Astrocyte (in vitro differentiated cells and primary cell): ENCODE measurements around the gene KCNMA1. TPM values are rescaled to one million over a fixed set of nuclear protein-coding genes. Genes with fewer than 3 reads are reported as not detected.

Experiments
- DNase-seq: peaks from one replicate; pipeline ENCODE4 v3.0.0-alpha.2; 2010; ENCODE audit warnings: low read depth
- FAIRE-seq: peaks from 2 replicates; lab custom pipeline; 2011; peaks lifted over from hg19 to GRCh38; lab: Jason Lieb, UNC
- H2AFZ ChIP-seq: 2 replicates; pipeline ENCODE4 v1.6.0; 2012; ENCODE audit warnings: low read depth, low read length, inconsistent platforms
- H3K27ac ChIP-seq: 2 replicates; pipeline ENCODE4 v1.5.1; 2011; ENCODE audit warnings: low read depth, low read length, inconsistent platforms
- H3K27me3 ChIP-seq: 2 replicates; pipeline ENCODE4 v1.6.0; 2011; ENCODE audit warnings: low read length, inconsistent platforms; ENCODE audit not compliant: insufficient read depth
- H3K36me3 ChIP-seq: 2 replicates; pipeline ENCODE4 v1.5.1; 2011; ENCODE audit warnings: low read length, inconsistent platforms; ENCODE audit not compliant: insufficient read depth
- H3K4me1 ChIP-seq: 2 replicates; pipeline ENCODE4 v1.5.1; 2011; ENCODE audit warnings: low read length, inconsistent platforms; ENCODE audit not compliant: insufficient read depth
- H3K4me2 ChIP-seq: 2 replicates; pipeline ENCODE4 v1.6.0; 2012; ENCODE audit warnings: low read length, inconsistent platforms
- H3K4me3 ChIP-seq: 2 replicates; pipeline ENCODE4 v1.5.1; 2011; ENCODE audit warnings: low read depth, mild to moderate bottlenecking, low read length, inconsistent platforms; ENCODE audit not compliant: insufficient read depth
- H3K79me2 ChIP-seq: 2 replicates; pipeline ENCODE4 v1.6.0; 2012; ENCODE audit warnings: mild to moderate bottlenecking, low read length, inconsistent platforms; ENCODE audit not compliant: insufficient read depth
- H3K9ac ChIP-seq: 2 replicates; pipeline ENCODE4 v1.6.0; 2012; ENCODE audit warnings: mild to moderate bottlenecking, low read length, inconsistent platforms
- H3K9me3 ChIP-seq: 2 replicates; pipeline ENCODE4 v1.5.1; 2012; ENCODE audit warnings: low read depth, mild to moderate bottlenecking, low read length, inconsistent platforms; ENCODE audit not compliant: insufficient read depth
- H4K20me1 ChIP-seq: 2 replicates; pipeline ENCODE4 v1.6.0; 2012; ENCODE audit warnings: low read length, inconsistent platforms; ENCODE audit not compliant: insufficient read depth
- H3K27ac Mint-ChIP-seq: one replicate; pipeline ENCODE4 v1.8.0; 2021; ENCODE audit warnings: mild to moderate bottlenecking, mixed read lengths; ENCODE audit not compliant: unreplicated experiment
- H3K27me3 Mint-ChIP-seq: one replicate; pipeline ENCODE4 v1.8.0; 2021; ENCODE audit warnings: low read depth, mixed read lengths; ENCODE audit not compliant: unreplicated experiment
- H3K36me3 Mint-ChIP-seq: one replicate; pipeline ENCODE4 v1.8.0; 2021; ENCODE audit warnings: low read depth, mixed read lengths; ENCODE audit not compliant: unreplicated experiment
- H3K4me1 Mint-ChIP-seq: one replicate; pipeline ENCODE4 v1.8.0; 2021; ENCODE audit warnings: low read depth, mixed read lengths; ENCODE audit not compliant: unreplicated experiment
- H3K4me3 Mint-ChIP-seq: one replicate; pipeline ENCODE4 v1.8.0; 2021; ENCODE audit warnings: mild to moderate bottlenecking, moderate library complexity, mixed read lengths; ENCODE audit not compliant: unreplicated experiment
- H3K9me3 Mint-ChIP-seq: one replicate; pipeline ENCODE4 v1.8.0; 2021; ENCODE audit warnings: mild to moderate bottlenecking, mixed read lengths; ENCODE audit not compliant: unreplicated experiment
- CTCF ChIP-seq: IDR thresholded peaks from 2 replicates; pipeline ENCODE4 v1.5.1; 2011; ENCODE audit warnings: low read depth, mild to moderate bottlenecking, inconsistent platforms, low read length, moderate library complexity; ENCODE audit not compliant: insufficient read depth
- EZH2 ChIP-seq: IDR thresholded peaks from 2 replicates; pipeline ENCODE4 v1.6.1; 2012; ENCODE audit warnings: mild to moderate bottlenecking, low read length, inconsistent platforms; ENCODE audit not compliant: insufficient read depth
- total RNA-seq: library from RNA; stranded (reverse); gene quantifications from 2 replicates; pipeline ENCODE4 v1.2.1, GENCODE V29; 2021

The KCNMA1 gene
- total RNA-seq, 1 donor from 2014 or later = 45.8 TPM

GRCh38 chr10:77504873-77505257 lies 132.7 kb downstream of the KCNMA1 start:
- TF ChIP-seq CTCF (no peak), EZH2 (no peak)
- Histone ChIP-seq H2AFZ (no peak overlapping the region), H3K79me2 (peaks cover 7% of the 10 kb centered on the region), H3K9ac (peak overlapping the region; percentile 57), H3K9me3 (no peaks in the 10 kb centered on the region), H3K4me1 (peaks cover 61% of the 10 kb centered on the region), H4K20me1 (no peaks in the 10 kb centered on the region), H3K27me3 (no peaks in the 10 kb centered on the region), H3K27ac (peak overlapping the region; percentile 90), H3K36me3 (no peaks in the 10 kb centered on the region), H3K4me3 (peak overlapping the region; percentile 17), H3K4me2 (peak overlapping the region; percentile 76)
- no peak overlapping the region for H3K4me3 Mint-ChIP-seq
- H3K27ac Mint-ChIP-seq = peak overlapping the region; percentile 88
- DNase-seq (peak; percentile 58), FAIRE-seq (peak; percentile 20)
- peaks cover 67% of the 10 kb centered on the region for H3K4me1 Mint-ChIP-seq
- H3K36me3 Mint-ChIP-seq = no peaks in the 10 kb centered on the region
- H3K9me3 Mint-ChIP-seq = no peaks in the 10 kb centered on the region
- no peaks in the 10 kb centered on the region for H3K27me3 Mint-ChIP-seq

GRCh38 chr10:77504196-77504872 lies 133.3 kb downstream of the KCNMA1 start:
- H3K4me1 Mint-ChIP-seq = peaks cover 67% of the 10 kb centered on the region
- DNase-seq = peak; percentile 56
- no peak for FAIRE-seq

More at GRCh38 chr10:77504196-77504872, 133.3 kb downstream of the KCNMA1 start:
- Mint-ChIP-seq H3K27me3 (no peaks in the 10 kb centered on the region), H3K27ac (peak overlapping the region; percentile 88), H3K9me3 (no peaks in the 10 kb centered on the region), H3K4me3 (no peak overlapping the region), H3K36me3 (no peaks in the 10 kb centered on the region)
- Histone ChIP-seq H3K4me3 (no peak overlapping the region), H2AFZ (no peak overlapping the region), H3K4me2 (peak overlapping the region; percentile 76), H3K9ac (peak overlapping the region; percentile 57), H3K79me2 (peaks cover 3% of the 10 kb centered on the region), H3K4me1 (peaks cover 61% of the 10 kb centered on the region), H3K9me3 (no peaks in the 10 kb centered on the region), H4K20me1 (no peaks in the 10 kb centered on the region), H3K27me3 (no peaks in the 10 kb centered on the region), H3K27ac (peak overlapping the region; percentile 90), H3K36me3 (no peaks in the 10 kb centered on the region)
- no peak for TF ChIP-seq EZH2
- TF ChIP-seq CTCF = no peak
